ENCODE measurements around the gene KCNAB2.

DNA sequence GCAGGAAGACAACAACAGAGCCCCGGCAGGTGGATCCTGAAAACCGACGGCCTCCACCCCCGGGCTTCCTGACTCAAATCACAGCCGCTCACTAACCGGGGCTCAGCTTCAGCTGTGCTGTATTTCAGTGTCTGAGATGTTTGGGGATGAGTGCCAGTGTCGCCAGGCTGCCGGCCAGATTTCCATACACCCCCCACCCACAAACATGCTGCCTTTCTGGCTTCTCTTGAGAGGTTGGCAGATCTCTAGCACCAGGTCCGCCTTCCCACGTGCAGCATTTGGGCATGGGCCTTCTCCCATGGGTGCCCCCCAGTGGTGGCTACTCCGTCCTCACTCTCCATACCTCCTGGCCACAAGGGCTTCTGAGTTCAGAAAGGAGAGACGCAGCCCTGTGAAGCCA is 34.8 kb downstream of the KCNAB2 start:
- TF ChIP-seq EZH2 (IDR thresholded peaks at IDR 0.05; ENCODE audit: insufficient read depth, poor library complexity, severe bottlenecking) = no peak
- TF ChIP-seq EZH2phosphoT487 (IDR thresholded peaks at IDR 0.05; ENCODE audit: insufficient read depth, low read depth) = no peak

All from GM23248 (cell line).